HEK293 (cell line): ENCODE data around the gene SLC4A1AP.

ENCODE experiments used
- GLIS1 ChIP-seq: fragments of 450-650 bp; formaldehyde crosslinking; IDR thresholded peaks from 2 replicates; pipeline ENCODE4 v1.5.1; 2016; ENCODE audit warnings: missing biosample characterization, missing genetic modification characterization
- ZBTB17 ChIP-seq: fragments of 450-650 bp; formaldehyde crosslinking; IDR thresholded peaks from 2 replicates; pipeline ENCODE4 v1.5.1; 2016; ENCODE audit warnings: missing biosample characterization, missing genetic modification characterization
- ZNF114 ChIP-seq: fragments of 450-650 bp; formaldehyde crosslinking; IDR thresholded peaks from 2 replicates; pipeline ENCODE4 v1.5.0; 2017; ENCODE audit warnings: missing biosample characterization, missing genetic modification characterization
- TF ChIP-seq, protein P1 (sequence below): fragments of 450-650 bp; formaldehyde crosslinking; IDR thresholded peaks from 2 replicates; pipeline ENCODE4 v1.5.1; 2016; ENCODE audit warnings: missing biosample characterization, missing genetic modification characterization

DNA sequence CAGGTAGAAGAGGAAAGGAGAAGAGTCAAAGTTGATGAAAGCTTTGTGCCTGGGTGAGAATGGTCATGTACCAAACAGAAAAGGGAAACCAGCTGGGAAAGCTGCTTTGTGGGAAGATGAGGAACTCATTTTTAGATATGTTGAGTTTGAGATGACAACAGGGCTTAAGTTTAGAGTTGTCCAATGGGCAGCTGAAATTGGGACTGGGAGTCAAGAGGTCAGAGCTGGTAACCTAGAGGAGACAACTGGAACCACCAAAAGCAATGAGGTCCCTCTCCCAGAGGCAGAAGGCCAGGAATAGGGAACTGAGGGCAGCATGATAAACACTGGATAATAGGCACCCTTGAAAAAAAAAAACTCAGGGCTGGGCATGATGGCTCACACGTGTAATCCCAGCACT, 48.8 kb downstream of the SLC4A1AP start:
- TF ChIP-seq, protein P1, sequence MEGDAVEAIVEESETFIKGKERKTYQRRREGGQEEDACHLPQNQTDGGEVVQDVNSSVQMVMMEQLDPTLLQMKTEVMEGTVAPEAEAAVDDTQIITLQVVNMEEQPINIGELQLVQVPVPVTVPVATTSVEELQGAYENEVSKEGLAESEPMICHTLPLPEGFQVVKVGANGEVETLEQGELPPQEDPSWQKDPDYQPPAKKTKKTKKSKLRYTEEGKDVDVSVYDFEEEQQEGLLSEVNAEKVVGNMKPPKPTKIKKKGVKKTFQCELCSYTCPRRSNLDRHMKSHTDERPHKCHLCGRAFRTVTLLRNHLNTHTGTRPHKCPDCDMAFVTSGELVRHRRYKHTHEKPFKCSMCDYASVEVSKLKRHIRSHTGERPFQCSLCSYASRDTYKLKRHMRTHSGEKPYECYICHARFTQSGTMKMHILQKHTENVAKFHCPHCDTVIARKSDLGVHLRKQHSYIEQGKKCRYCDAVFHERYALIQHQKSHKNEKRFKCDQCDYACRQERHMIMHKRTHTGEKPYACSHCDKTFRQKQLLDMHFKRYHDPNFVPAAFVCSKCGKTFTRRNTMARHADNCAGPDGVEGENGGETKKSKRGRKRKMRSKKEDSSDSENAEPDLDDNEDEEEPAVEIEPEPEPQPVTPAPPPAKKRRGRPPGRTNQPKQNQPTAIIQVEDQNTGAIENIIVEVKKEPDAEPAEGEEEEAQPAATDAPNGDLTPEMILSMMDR, result no peak
- TF ChIP-seq ZBTB17, result no peak
- TF ChIP-seq GLIS1 (tag by site-specific recombination), result no peak
- no peak for TF ChIP-seq ZNF114 (tag by site-specific recombination)
